Osteoblast (primary cell): ENCODE results near the gene NUDT3. TPM values are rescaled to one million over a fixed set of nuclear protein-coding genes. Genes with fewer than 3 reads are reported as not detected.

Experiments used
- DNase-seq: peaks from one replicate; pipeline ENCODE4 v3.0.0; 2011; ENCODE audit warnings: low spot score, mixed read lengths; ENCODE audit not compliant: insufficient read length; ENCODE audit errors: missing footprints
- H2AFZ ChIP-seq: 2 replicates; pipeline ENCODE4 v1.6.0; 2011; ENCODE audit warnings: mild to moderate bottlenecking, low read length
- H3K27ac ChIP-seq: 2 replicates; pipeline ENCODE4 v1.5.1; 2011; ENCODE audit warnings: mild to moderate bottlenecking, low read depth, low read length, moderate library complexity
- H3K27me3 ChIP-seq: 2 replicates; pipeline ENCODE4 v1.6.0; 2012; ENCODE audit warnings: mild to moderate bottlenecking, control low read depth, inconsistent platforms, low read length, moderate library complexity; ENCODE audit not compliant: insufficient read depth
- H3K36me3 ChIP-seq: 2 replicates; pipeline ENCODE4 v1.5.1; 2011; ENCODE audit warnings: mild to moderate bottlenecking, low read length, control low read depth, moderate library complexity; ENCODE audit not compliant: insufficient read depth
- H3K4me1 ChIP-seq: 2 replicates; pipeline ENCODE4 v1.5.1; 2011; ENCODE audit warnings: mild to moderate bottlenecking, low read length, control low read depth, moderate library complexity; ENCODE audit not compliant: insufficient read depth
- H3K4me2 ChIP-seq: 2 replicates; pipeline ENCODE4 v1.6.0; 2011; ENCODE audit warnings: mild to moderate bottlenecking, low read length; ENCODE audit not compliant: insufficient read depth
- H3K4me3 ChIP-seq: fragments of 200-600 bp; sonication (generic); 3 replicates; pipeline ENCODE4 v1.5.1; 2012; ENCODE audit warnings: mild to moderate bottlenecking, low read length, inconsistent platforms; ENCODE audit not compliant: insufficient read depth
- H3K79me2 ChIP-seq: 2 replicates; pipeline ENCODE4 v1.6.0; 2012; ENCODE audit warnings: mild to moderate bottlenecking, low read length, control low read depth, inconsistent platforms; ENCODE audit not compliant: insufficient read depth
- H3K9me3 ChIP-seq: 2 replicates; pipeline ENCODE4 v1.5.1; 2011; ENCODE audit warnings: low read depth, low read length, control low read depth
- H4K20me1 ChIP-seq: 2 replicates; pipeline ENCODE4 v1.6.0; 2012; ENCODE audit warnings: mild to moderate bottlenecking, low read length, control low read depth; ENCODE audit not compliant: insufficient read depth
- total RNA-seq: library from RNA; depleted of rRNA; stranded (reverse); fragments of >200 nt; gene quantifications from 2 replicates; pipeline ENCODE4 v1.2.3, GENCODE V29; 2012
- TF ChIP-seq, protein P1 (sequence below): IDR thresholded peaks from 2 replicates; pipeline ENCODE4 v1.5.1; 2011; ENCODE audit warnings: mild to moderate bottlenecking, low read depth, low read length, moderate library complexity; ENCODE audit errors: extremely low read depth

NUDT3 gene
- total RNA-seq, 1 donor = 37.6 TPM

DNA sequence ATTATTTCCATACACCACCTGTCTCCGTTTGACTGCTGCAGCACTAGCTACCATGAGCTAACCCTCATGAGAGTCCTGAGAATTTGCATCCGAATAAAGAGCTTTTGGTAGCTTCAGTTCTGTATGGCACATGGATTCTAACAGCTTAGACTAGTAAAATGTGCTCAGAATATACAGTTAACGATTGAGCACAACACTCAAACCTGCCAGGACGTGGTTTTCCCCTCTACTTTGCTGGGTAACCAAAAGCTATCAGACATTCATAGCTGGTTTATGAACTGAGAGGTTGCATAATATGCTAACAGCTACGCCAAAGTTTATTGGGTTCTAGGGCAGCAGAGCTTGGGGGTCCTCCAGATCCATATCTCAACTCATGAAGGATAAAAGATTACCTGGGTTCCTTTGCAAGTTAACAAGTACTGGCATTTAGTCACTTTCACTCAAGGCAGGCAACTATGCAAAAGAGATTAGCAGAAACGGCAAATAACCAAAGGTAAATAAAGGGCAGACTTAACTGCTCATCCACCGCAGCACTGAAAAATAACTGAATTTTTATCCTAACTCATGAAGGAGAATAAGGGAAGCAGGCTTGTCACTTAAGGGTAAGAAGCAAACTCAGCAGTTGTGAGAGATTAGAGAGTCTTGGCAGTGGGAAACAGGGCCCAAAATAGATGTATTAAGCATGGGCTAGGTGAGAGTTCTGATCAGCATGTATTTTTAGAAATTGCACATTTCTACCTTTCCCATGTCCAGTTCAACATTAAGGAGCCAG is 29.4 kb downstream of the NUDT3 start:
- Histone ChIP-seq H3K9me3 (no peaks in the 10 kb centered on the region), H3K79me2 (peaks cover 67% of the 10 kb centered on the region), H3K27me3 (no peaks in the 10 kb centered on the region), H3K4me1 (peaks cover 50% of the 10 kb centered on the region), H3K36me3 (no peaks in the 10 kb centered on the region), H3K4me2 (peak overlapping the region; percentile 31), H4K20me1 (peaks cover 49% of the 10 kb centered on the region), H2AFZ (no peak overlapping the region), H3K27ac (no peak overlapping the region), H3K4me3 (no peak overlapping the region)
- TF ChIP-seq, protein P1, sequence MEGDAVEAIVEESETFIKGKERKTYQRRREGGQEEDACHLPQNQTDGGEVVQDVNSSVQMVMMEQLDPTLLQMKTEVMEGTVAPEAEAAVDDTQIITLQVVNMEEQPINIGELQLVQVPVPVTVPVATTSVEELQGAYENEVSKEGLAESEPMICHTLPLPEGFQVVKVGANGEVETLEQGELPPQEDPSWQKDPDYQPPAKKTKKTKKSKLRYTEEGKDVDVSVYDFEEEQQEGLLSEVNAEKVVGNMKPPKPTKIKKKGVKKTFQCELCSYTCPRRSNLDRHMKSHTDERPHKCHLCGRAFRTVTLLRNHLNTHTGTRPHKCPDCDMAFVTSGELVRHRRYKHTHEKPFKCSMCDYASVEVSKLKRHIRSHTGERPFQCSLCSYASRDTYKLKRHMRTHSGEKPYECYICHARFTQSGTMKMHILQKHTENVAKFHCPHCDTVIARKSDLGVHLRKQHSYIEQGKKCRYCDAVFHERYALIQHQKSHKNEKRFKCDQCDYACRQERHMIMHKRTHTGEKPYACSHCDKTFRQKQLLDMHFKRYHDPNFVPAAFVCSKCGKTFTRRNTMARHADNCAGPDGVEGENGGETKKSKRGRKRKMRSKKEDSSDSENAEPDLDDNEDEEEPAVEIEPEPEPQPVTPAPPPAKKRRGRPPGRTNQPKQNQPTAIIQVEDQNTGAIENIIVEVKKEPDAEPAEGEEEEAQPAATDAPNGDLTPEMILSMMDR = no peak
- DNase-seq = no peak

DNA sequence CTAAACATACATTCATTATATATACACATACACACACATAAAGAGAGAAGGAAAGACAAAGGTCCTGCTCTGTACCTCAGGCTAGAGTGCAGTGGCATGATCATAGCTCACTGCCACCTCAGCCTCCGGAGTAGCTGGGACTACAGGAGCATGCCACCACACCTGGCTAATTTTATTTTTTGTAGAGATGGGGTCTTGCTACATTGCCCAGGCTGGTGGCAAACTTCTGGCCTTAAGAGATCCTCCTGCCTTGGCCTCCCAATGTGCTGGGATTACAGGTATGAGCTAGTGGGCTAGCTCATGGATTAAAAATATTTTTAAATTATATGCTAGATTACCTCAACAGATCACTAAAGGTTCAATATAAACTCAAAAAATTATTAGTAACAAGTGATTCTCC is 30.3 kb downstream of the NUDT3 start:
- Histone ChIP-seq H3K27ac (no peak overlapping the region), H3K4me3 (no peak overlapping the region), H3K79me2 (peaks cover 67% of the 10 kb centered on the region), H3K36me3 (no peaks in the 10 kb centered on the region), H3K4me2 (no peak overlapping the region), H3K27me3 (no peaks in the 10 kb centered on the region), H3K9me3 (no peaks in the 10 kb centered on the region), H4K20me1 (peaks cover 48% of the 10 kb centered on the region), H3K4me1 (peaks cover 51% of the 10 kb centered on the region), H2AFZ (no peak overlapping the region)
- TF ChIP-seq, protein P1 = no peak
- no peak for DNase-seq

DNA sequence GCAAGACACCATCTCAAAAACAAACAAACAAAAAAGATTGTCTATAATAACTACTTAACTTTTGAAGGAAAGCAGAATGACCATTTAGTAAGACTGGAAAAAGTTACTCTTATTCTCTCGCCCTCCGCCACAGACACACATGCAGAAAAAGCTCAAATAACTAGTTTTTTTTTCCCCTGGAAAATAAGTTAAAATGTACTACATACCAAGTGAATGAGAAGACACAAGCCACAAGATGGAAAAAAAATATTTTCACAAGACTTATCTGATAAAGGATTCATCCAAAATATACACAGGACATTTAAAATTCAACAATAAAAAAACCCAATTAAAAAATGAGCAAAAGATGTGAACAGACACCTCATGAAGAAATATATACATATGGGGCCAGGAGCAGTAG is 31.9 kb downstream of the NUDT3 start:
- peaks cover 40% of the 10 kb centered on the region for H3K4me1 ChIP-seq
- no peak overlapping the region for H3K4me3 ChIP-seq
- H3K27ac ChIP-seq = peak overlapping the region; percentile 78
- H3K36me3 ChIP-seq = no peaks in the 10 kb centered on the region
- peaks cover 69% of the 10 kb centered on the region for H3K79me2 ChIP-seq
- DNase-seq = peak; percentile 66
- no peaks in the 10 kb centered on the region for H3K9me3 ChIP-seq
- H3K4me2 ChIP-seq = peak overlapping the region; percentile 60
- no peaks in the 10 kb centered on the region for H3K27me3 ChIP-seq
- TF ChIP-seq, protein P1 = no peak
- no peak overlapping the region for H2AFZ ChIP-seq
- peaks cover 58% of the 10 kb centered on the region for H4K20me1 ChIP-seq

DNA sequence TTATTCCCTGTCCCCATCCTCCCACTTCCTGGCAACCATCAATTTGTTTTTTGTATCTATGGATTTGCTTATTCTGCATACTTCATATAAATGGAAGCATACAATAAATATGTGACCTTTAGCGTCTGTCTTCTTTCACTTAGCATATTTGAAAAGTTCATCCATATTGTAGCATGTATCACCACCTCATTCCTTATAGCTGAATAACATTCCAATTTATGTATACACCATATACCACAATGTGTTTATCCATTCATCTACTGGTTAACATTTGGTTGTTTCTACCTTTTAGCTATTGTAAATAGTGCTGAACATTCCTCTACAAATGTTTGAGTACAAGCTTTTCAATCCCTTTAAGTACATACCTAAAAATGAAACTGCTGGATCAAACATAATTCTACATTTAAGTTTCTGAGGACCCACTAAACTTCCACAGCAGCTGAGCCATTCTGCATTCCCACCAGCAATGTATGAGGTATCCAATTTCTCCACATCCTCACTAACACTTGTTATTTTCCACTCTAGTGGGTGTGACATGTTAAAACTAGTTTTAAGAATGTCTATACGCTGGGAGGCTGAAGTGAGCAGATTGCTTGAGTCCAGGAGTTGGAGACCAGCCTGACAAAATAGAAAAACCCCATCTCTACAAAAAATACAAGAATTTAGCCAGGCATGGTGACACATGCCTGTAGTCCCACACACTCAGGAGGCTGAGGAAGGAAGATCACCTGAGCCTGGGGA is 32.9 kb downstream of the NUDT3 start:
- Histone ChIP-seq H3K36me3 (no peaks in the 10 kb centered on the region), H3K4me2 (peak overlapping the region; percentile 60), H3K4me3 (no peak overlapping the region), H2AFZ (no peak overlapping the region), H3K79me2 (peaks cover 71% of the 10 kb centered on the region), H3K9me3 (no peaks in the 10 kb centered on the region), H3K4me1 (peaks cover 38% of the 10 kb centered on the region), H3K27ac (peak overlapping the region; percentile 78), H3K27me3 (no peaks in the 10 kb centered on the region), H4K20me1 (peaks cover 58% of the 10 kb centered on the region)
- TF ChIP-seq, protein P1 = no peak
- no peak for DNase-seq
